SHP77 treated with DMSO at 0.1 percent for 48 hours (cell line): ENCODE results near the gene MAPK14.

Experiments
- DNase-seq: peaks from one replicate; lab custom pipeline; 2025; lab: John Stamatoyannopoulos, UW

MAPK14 gene

GRCh38 chr6:36138667-36139066, 111.1 kb downstream of the MAPK14 start:
- no peak for DNase-seq

DNA sequence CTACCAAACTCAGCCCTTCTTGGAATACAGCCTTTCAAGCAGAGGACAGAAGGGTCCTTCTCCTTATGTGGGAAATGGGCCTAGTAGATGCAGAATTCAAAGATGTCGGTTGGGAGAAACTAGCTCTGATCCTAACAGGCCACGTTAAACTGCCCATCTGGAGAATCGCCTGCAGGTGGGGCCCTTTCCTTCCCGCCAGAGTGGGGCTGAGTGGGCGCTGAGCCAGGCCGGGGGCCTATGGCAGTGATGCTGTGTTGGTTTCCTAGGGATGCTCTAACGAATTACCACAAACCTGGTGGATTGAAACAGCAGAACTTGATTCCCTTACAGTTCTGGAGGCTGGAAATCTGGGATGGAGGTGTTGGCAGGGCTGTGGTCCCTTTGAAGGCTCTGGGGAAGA, 111.8 kb downstream of the MAPK14 start:
- DNase-seq = no peak

- DNase-seq = no peak
Measured at GRCh38 chr6:36139991-36140710, 112.5 kb downstream of the MAPK14 start.

DNA sequence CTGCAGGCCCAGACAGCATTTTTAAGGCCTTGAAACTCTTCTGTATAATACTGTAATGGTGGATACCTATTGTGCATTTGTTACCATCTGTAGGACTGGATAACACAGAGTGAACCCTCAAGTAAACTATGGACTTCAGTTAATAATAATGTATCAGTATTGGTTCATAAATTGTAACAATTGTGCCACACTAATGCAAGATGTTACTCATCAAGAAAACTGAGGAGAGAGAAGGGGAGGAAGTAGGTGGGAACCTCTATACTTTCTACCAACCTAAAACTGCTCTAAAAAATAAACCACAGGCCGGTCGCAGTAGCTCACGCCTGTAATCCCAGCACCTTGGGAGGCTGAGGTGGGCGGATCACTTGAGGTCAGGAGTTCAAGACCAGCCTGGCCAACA, 113.5 kb downstream of the MAPK14 start:
- no peak for DNase-seq

DNA sequence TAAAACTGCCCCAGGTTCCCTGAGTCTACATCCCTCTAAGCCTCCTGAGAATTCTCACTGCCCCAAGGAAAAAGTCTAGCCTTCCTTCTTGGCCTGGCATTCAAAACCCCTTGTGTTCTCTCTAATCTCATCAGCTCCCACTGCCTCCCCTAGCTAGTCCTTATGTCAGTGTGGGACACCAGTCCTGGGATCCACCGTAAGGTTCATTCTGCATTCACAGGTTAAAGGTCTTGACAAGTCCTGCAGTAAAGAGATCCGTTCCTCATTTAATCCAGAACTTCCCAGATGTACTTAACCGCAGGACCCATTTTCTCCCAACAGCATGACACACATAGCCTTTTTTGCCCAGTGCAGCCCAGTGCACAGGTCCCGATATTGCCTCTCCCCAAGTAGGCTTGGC, 114.4 kb downstream of the MAPK14 start:
- no peak for DNase-seq

- no peak for DNase-seq
Measured at GRCh38 chr6:36142971-36143838, 115.6 kb downstream of the MAPK14 start.

GRCh38 chr6:36145495-36145894, 117.9 kb downstream of the MAPK14 start:
- DNase-seq = no peak

DNA sequence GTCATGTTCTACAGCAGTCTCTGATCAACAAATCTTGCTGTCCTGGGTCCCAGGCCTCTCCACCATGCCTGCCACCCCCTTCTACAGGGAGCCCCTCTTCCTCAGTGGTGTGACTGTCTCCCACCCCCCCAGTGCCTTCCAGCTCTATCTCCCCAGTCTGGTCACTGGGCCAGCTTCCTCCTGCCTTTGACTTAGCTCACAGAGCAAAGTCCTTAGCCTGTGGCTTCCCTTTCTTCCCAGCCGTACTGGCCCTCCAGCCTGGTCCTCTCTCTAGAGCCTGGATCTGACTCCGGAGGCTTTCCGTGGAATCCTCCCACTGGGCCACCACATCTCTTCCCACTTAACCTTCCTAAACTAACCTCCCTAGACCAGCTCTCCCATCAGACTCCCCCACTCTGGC, 119.7 kb downstream of the MAPK14 start:
- no peak for DNase-seq

- no peak for DNase-seq
Measured at GRCh38 chr6:36149476-36149875, 121.9 kb downstream of the MAPK14 start.

DNA sequence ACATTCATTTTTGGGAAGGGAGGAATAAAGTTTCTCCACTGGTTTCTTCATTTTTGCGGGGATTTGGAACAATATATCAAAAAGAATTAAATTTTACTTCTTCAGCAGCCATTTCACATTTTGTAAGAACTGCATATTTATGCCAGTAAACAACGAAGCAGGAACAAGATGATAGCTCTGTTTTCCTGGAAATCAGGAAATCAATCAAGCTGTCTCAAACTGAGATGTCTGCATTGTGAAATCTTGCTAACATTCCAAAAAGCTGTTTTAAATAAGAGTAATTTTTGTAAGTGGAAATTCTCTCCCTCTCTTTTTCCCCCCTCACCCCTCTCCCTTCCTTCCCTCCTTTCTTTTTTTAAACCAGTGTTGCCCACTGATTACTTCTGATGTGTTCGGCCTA, 122.7 kb downstream of the MAPK14 start:
- DNase-seq = no peak

DNA sequence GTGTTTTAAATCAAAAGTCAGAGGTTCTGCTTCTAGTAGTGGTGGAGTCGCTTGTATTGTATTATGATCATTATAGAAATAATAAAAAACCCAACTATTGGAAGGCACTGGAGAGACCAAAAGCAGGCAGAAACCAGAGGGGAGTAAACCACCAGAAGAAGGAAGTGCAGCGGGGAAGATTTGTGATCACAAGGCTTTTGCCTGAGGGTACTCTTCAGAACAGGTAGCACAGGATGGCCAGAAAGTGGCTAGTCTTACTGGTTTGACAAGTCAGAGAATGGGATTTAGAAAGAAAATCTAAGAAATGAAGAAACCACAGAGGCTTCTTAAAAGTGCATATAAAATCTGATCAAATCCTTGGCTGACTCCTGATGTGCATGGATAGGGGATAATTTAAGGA, 126.7 kb downstream of the MAPK14 start:
- DNase-seq = no peak

- no peak for DNase-seq
Measured at GRCh38 chr6:36155662-36156061, 128.1 kb downstream of the MAPK14 start.

- DNase-seq = no peak
Measured at GRCh38 chr6:36160147-36160760, 132.6 kb downstream of the MAPK14 start.
